Measurements from ENCODE around the gene GLI2.

GLI2 gene

DNA sequence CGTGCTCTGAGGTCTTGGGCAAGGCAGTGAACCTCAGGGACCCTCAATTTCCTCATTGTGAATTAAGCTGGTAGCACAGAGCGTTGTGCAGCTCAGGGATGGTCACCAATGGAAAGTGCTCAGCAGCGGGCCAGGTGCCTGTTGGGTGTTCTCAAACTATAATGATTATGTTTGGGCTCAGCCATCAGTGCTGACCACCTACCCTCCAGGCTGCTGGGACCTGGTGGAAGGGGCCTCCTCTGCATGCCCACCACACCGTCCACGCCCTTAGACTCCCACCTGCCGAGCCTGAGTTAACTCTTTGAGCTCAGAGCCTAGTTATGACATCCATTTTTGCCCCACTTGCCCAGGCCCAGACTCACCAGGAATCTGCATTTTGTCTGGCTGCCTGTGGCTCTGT lies 35.0 kb downstream of the GLI2 start:
- no peak overlapping the region for H3K4me3 ChIP-seq (ENCODE audit: low read depth, low read length)
- no peak for TF ChIP-seq CTCF (IDR thresholded peaks at IDR 0.05; ENCODE audit: borderline replicate concordance, insufficient read depth, low read depth, low read length)

GRCh38 chr2:120771111-120771780 lies 35.6 kb downstream of the GLI2 start:
- TF ChIP-seq CTCF (IDR thresholded peaks at IDR 0.05; ENCODE audit: borderline replicate concordance, insufficient read depth, low read depth, low read length): no peak
- no peak overlapping the region for H3K4me3 ChIP-seq (ENCODE audit: low read depth, low read length)

DNA sequence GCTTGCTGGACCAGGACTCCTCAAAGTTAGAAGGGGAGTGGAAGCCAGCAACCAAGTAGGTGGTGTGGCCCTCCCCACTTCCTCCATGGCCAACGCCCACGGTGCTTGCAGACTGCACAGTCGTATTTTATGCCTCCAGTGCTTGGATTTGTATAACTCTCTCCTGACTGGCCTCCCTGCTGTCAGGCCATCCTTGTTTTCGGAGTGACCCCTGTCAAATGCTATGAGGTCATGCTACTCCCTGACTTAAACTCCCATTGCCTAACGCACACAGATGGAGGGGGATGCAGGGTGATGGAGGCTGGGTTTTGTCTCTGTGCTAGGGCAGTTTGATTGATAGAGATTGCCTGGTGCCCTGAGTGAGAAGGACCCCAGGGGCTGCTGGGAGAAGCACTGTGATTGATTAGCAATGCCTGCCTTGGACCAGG lies 36.1 kb downstream of the GLI2 start:
- no peak for TF ChIP-seq CTCF (IDR thresholded peaks at IDR 0.05; ENCODE audit: borderline replicate concordance, insufficient read depth, low read depth, low read length)
- H3K4me3 ChIP-seq (ENCODE audit: low read depth, low read length): no peak overlapping the region

DNA sequence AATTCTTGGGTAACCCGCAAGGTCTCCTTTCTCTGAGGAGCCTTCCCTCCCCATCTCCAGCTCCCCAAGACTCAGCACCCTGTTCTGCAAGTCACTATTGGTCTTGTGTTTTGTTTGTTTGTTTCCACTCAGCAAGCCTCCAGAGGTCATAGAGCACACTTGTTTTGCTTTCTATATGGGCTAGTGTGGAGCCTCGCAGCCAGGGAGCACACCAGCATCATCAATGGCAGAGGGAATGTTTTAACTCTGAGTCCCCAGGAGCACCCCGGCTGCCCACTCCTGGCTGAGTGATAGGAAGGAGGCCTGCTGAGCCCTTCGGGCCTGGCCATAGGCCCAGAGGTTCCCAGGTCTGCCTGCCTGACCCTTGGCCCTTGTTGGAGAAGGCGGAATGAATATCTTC lies 36.6 kb downstream of the GLI2 start:
- H3K4me3 ChIP-seq (ENCODE audit: low read depth, low read length): no peak overlapping the region
- TF ChIP-seq CTCF (IDR thresholded peaks at IDR 0.05; ENCODE audit: borderline replicate concordance, insufficient read depth, low read depth, low read length): no peak

- TF ChIP-seq CTCF (IDR thresholded peaks at IDR 0.05; ENCODE audit: borderline replicate concordance, insufficient read depth, low read depth, low read length): no peak
These were observed 37.6 kb downstream of the GLI2 start for GRCh38 chr2:120773186-120773800.

DNA sequence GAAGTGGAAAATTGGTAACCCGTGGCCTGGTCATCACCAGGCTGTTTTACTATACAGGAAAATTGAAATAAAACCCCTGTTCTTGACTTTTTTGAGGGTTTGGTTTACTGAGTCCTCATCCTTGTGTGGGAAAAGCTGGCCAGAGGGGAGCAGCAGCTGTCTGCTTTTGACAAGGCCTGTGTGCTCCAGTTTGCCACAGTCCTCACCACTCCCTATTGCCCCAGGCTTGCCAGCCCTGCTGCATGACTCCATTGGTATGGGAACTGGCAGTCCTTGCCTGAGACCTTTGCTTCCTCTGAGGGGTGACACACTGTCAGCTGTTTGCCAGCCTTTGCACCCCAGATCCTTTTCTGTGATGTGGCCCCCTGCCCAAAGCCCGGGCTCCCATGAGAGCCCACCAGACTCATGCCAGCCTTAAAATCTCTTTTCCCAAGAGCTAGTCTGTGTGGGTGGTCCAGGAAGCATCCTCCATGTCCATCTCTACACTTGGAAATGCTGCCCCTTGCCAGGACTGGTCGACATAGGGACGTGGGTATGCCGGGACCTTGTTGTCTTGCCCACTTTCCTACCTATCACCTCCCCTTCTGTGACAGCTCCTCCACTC lies 39.0 kb downstream of the GLI2 start:
- no peak overlapping the region for H3K4me3 ChIP-seq (ENCODE audit: low read depth, low read length)
- TF ChIP-seq CTCF (IDR thresholded peaks at IDR 0.05; ENCODE audit: borderline replicate concordance, insufficient read depth, low read depth, low read length): no peak

More at GRCh38 chr2:120773186-120773800, 37.6 kb downstream of the GLI2 start:
- H3K4me3 ChIP-seq (ENCODE audit: low read depth, low read length): no peak overlapping the region

- no peak overlapping the region for H3K4me3 ChIP-seq (ENCODE audit: low read depth, low read length)
- no peak for TF ChIP-seq CTCF (IDR thresholded peaks at IDR 0.05; ENCODE audit: borderline replicate concordance, insufficient read depth, low read depth, low read length)
These were observed 39.5 kb downstream of the GLI2 start for GRCh38 chr2:120775194-120775593.

Data from GM12875 (cell line).